ENCODE data around the gene FRMD4A.
"Not testable (repeated sequence)": the region's sequence is repeated elsewhere in the genome, so short reads cannot be mapped to it uniquely, and the experiment has no call there.

Gene FRMD4A

GRCh38 chr10:14067638-14068037 is 263.1 kb downstream of the FRMD4A start:
- DNase-seq (ENCODE audit: low spot score); H3K9me3 ChIP-seq (replicated peaks in 1 of 2; ENCODE audit: control insufficient read depth in 2 of 2, insufficient read depth in 1 of 2, low read depth in 1 of 2, low read length in 2 of 2); H2BK5ac ChIP-seq (ENCODE audit: low read length); H3K36me3 ChIP-seq (replicated peaks in 1 of 2; ENCODE audit: control insufficient read depth in 2 of 2, insufficient read depth in 2 of 2, low read length in 2 of 2); H3K4me3 ChIP-seq (ENCODE audit: low read length in 2 of 2); H4K91ac ChIP-seq (ENCODE audit: low read depth, low read length, poor library complexity); H3K23ac ChIP-seq (ENCODE audit: low read depth, low read length, poor library complexity); H3K27ac ChIP-seq (replicated peaks; ENCODE audit: low read length); H2AK5ac ChIP-seq (ENCODE audit: low read depth, low read length); H2AFZ ChIP-seq (ENCODE audit: low read length); H3K9ac ChIP-seq (ENCODE audit: low read depth, low read length, poor library complexity); H2BK120ac ChIP-seq (ENCODE audit: low read depth, low read length); H4K8ac ChIP-seq (ENCODE audit: low read depth, low read length); H3K79me1 ChIP-seq (ENCODE audit: low read depth, low read length); H3K18ac ChIP-seq (ENCODE audit: low read length); H3K4me2 ChIP-seq (ENCODE audit: insufficient read depth, low read length, poor library complexity, severe bottlenecking); H3K14ac ChIP-seq (ENCODE audit: low read length); H2BK15ac ChIP-seq (ENCODE audit: low read length); H3K4ac ChIP-seq (ENCODE audit: low read length); H3K27me3 ChIP-seq (ENCODE audit: control insufficient read depth in 3 of 3, insufficient read depth in 3 of 3, low read depth in 1 of 3, low read length in 3 of 3); H3K4me1 ChIP-seq (ENCODE audit: control insufficient read depth in 2 of 2, insufficient read depth in 1 of 2, low read depth in 1 of 2, low read length in 2 of 2); H2BK12ac ChIP-seq (ENCODE audit: low read length): not testable (repeated sequence)
- no CpG with 5 or more reads among the region's 5 CpGs for WGBS, 2 donors (ENCODE audit: extremely low coverage in 2 of 2, insufficient read length in 2 of 2, insufficient replicate concordance in 1 of 2)

- Histone ChIP-seq H2BK12ac (ENCODE audit: low read length) (no peak overlapping the region), H3K18ac (ENCODE audit: low read length) (no peak overlapping the region), H3K36me3 (replicated peaks in 1 of 2; ENCODE audit: control insufficient read depth in 2 of 2, insufficient read depth in 2 of 2, low read length in 2 of 2) (no peaks in the 10 kb centered on the region), H3K79me1 (ENCODE audit: low read depth, low read length) (no peaks in the 10 kb centered on the region), H2BK5ac (ENCODE audit: low read length) (no peak overlapping the region), H2AK5ac (ENCODE audit: low read depth, low read length) (no peak overlapping the region), H3K23ac (ENCODE audit: low read depth, low read length, poor library complexity) (no peak overlapping the region), H3K4me1 (ENCODE audit: control insufficient read depth in 2 of 2, insufficient read depth in 1 of 2, low read depth in 1 of 2, low read length in 2 of 2) (no peaks in the 10 kb centered on the region), H2BK120ac (ENCODE audit: low read depth, low read length) (no peak overlapping the region), H3K4me3 (ENCODE audit: low read length in 2 of 2) (no peak overlapping the region), H2BK15ac (ENCODE audit: low read length) (no peak overlapping the region), H3K27ac (replicated peaks; ENCODE audit: low read length) (no peak overlapping the region), H2AFZ (ENCODE audit: low read length) (no peak overlapping the region), H3K4ac (ENCODE audit: low read length) (no peak overlapping the region), H4K91ac (ENCODE audit: low read depth, low read length, poor library complexity) (no peak overlapping the region), H3K9me3 (replicated peaks in 1 of 2; ENCODE audit: control insufficient read depth in 2 of 2, insufficient read depth in 1 of 2, low read depth in 1 of 2, low read length in 2 of 2) (peaks cover 0 to 4% of the 10 kb centered on the region in 2 donors), H3K14ac (ENCODE audit: low read length) (no peak overlapping the region), H3K4me2 (ENCODE audit: insufficient read depth, low read length, poor library complexity, severe bottlenecking) (no peak overlapping the region), H4K8ac (ENCODE audit: low read depth, low read length) (no peak overlapping the region), H3K27me3 (ENCODE audit: control insufficient read depth in 3 of 3, insufficient read depth in 3 of 3, low read depth in 1 of 3, low read length in 3 of 3) (no peaks in the 10 kb centered on the region), H3K9ac (ENCODE audit: low read depth, low read length, poor library complexity) (no peak overlapping the region)
- no peak for DNase-seq (ENCODE audit: low spot score)
- no CpG with 5 or more reads among the region's 2 CpGs for WGBS, 2 donors (ENCODE audit: extremely low coverage in 2 of 2, insufficient read length in 2 of 2, insufficient replicate concordance in 1 of 2)
Measured at GRCh38 chr10:14066106-14066505, 264.6 kb downstream of the FRMD4A start.

GRCh38 chr10:14063531-14064285 is 267.0 kb downstream of the FRMD4A start:
- Histone ChIP-seq H3K14ac (ENCODE audit: low read length) (no peak overlapping the region), H4K8ac (ENCODE audit: low read depth, low read length) (no peak overlapping the region), H2AK5ac (ENCODE audit: low read depth, low read length) (no peak overlapping the region), H3K4me2 (ENCODE audit: insufficient read depth, low read length, poor library complexity, severe bottlenecking) (no peak overlapping the region), H3K27me3 (ENCODE audit: control insufficient read depth in 3 of 3, insufficient read depth in 3 of 3, low read depth in 1 of 3, low read length in 3 of 3) (no peaks in the 10 kb centered on the region), H3K27ac (replicated peaks; ENCODE audit: low read length) (no peak overlapping the region), H3K9ac (ENCODE audit: low read depth, low read length, poor library complexity) (no peak overlapping the region), H3K9me3 (replicated peaks in 1 of 2; ENCODE audit: control insufficient read depth in 2 of 2, insufficient read depth in 1 of 2, low read depth in 1 of 2, low read length in 2 of 2) (no peaks in the 10 kb centered on the region), H2BK120ac (ENCODE audit: low read depth, low read length) (no peak overlapping the region), H3K4ac (ENCODE audit: low read length) (no peak overlapping the region), H3K4me3 (ENCODE audit: low read length in 2 of 2) (no peak overlapping the region), H4K91ac (ENCODE audit: low read depth, low read length, poor library complexity) (no peak overlapping the region), H2BK12ac (ENCODE audit: low read length) (no peak overlapping the region), H3K79me1 (ENCODE audit: low read depth, low read length) (no peaks in the 10 kb centered on the region), H3K23ac (ENCODE audit: low read depth, low read length, poor library complexity) (no peak overlapping the region), H3K4me1 (ENCODE audit: control insufficient read depth in 2 of 2, insufficient read depth in 1 of 2, low read depth in 1 of 2, low read length in 2 of 2) (no peaks in the 10 kb centered on the region), H2BK5ac (ENCODE audit: low read length) (no peak overlapping the region), H2AFZ (ENCODE audit: low read length) (no peak overlapping the region), H3K18ac (ENCODE audit: low read length) (no peak overlapping the region), H2BK15ac (ENCODE audit: low read length) (no peak overlapping the region), H3K36me3 (replicated peaks in 1 of 2; ENCODE audit: control insufficient read depth in 2 of 2, insufficient read depth in 2 of 2, low read length in 2 of 2) (no peaks in the 10 kb centered on the region)
- WGBS, 2 donors (ENCODE audit: extremely low coverage in 2 of 2, insufficient read length in 2 of 2, insufficient replicate concordance in 1 of 2): no CpG with 5 or more reads among the region's 8 CpGs
- DNase-seq (ENCODE audit: low spot score): no peak

- no peak overlapping the region for H2AFZ ChIP-seq (ENCODE audit: low read length)
- no peak for DNase-seq (ENCODE audit: low spot score)
- H4K91ac ChIP-seq (ENCODE audit: low read depth, low read length, poor library complexity): no peak overlapping the region
- H3K4me1 ChIP-seq (ENCODE audit: control insufficient read depth in 2 of 2, insufficient read depth in 1 of 2, low read depth in 1 of 2, low read length in 2 of 2): no peaks in the 10 kb centered on the region
- no peaks in the 10 kb centered on the region for H3K79me1 ChIP-seq (ENCODE audit: low read depth, low read length)
- H3K14ac ChIP-seq (ENCODE audit: low read length): no peak overlapping the region
- no peak overlapping the region for H2BK15ac ChIP-seq (ENCODE audit: low read length)
- H2BK120ac ChIP-seq (ENCODE audit: low read depth, low read length): no peak overlapping the region
- H3K9ac ChIP-seq (ENCODE audit: low read depth, low read length, poor library complexity): no peak overlapping the region
- H3K36me3 ChIP-seq (replicated peaks in 1 of 2; ENCODE audit: control insufficient read depth in 2 of 2, insufficient read depth in 2 of 2, low read length in 2 of 2): no peaks in the 10 kb centered on the region
- H3K23ac ChIP-seq (ENCODE audit: low read depth, low read length, poor library complexity): no peak overlapping the region
- no peak overlapping the region for H3K4ac ChIP-seq (ENCODE audit: low read length)
- no peaks in the 10 kb centered on the region for H3K9me3 ChIP-seq (replicated peaks in 1 of 2; ENCODE audit: control insufficient read depth in 2 of 2, insufficient read depth in 1 of 2, low read depth in 1 of 2, low read length in 2 of 2)
- no peaks in the 10 kb centered on the region for H3K27me3 ChIP-seq (ENCODE audit: control insufficient read depth in 3 of 3, insufficient read depth in 3 of 3, low read depth in 1 of 3, low read length in 3 of 3)
- no CpG with 5 or more reads among the region's 11 CpGs for WGBS, 2 donors (ENCODE audit: extremely low coverage in 2 of 2, insufficient read length in 2 of 2, insufficient replicate concordance in 1 of 2)
- no peak overlapping the region for H3K18ac ChIP-seq (ENCODE audit: low read length)
- H3K27ac ChIP-seq (replicated peaks; ENCODE audit: low read length): no peak overlapping the region
- no peak overlapping the region for H4K8ac ChIP-seq (ENCODE audit: low read depth, low read length)
- no peak overlapping the region for H3K4me2 ChIP-seq (ENCODE audit: insufficient read depth, low read length, poor library complexity, severe bottlenecking)
- no peak overlapping the region for H3K4me3 ChIP-seq (ENCODE audit: low read length in 2 of 2)
- H2AK5ac ChIP-seq (ENCODE audit: low read depth, low read length): no peak overlapping the region
- H2BK5ac ChIP-seq (ENCODE audit: low read length): no peak overlapping the region
- no peak overlapping the region for H2BK12ac ChIP-seq (ENCODE audit: low read length)
Measured at GRCh38 chr10:14062528-14063260, 268.0 kb downstream of the FRMD4A start.

Measured in neuronal stem cell (in vitro differentiated cells).